Sigmoid colon (tissue), 7 donors: ENCODE measurements around the gene KCTD19. TPM values are rescaled to one million over a fixed set of nuclear protein-coding genes. Genes with fewer than 3 reads are reported as not detected.
A peak's percentile ranks its signal among the peaks of the same experiment; 100 is the strongest.

Source experiments
- DNase-seq: peaks from one replicate; pipeline ENCODE4 v3.0.0-alpha.2; 2019
- H3K27ac ChIP-seq, 4 donors: fragments of 200-600 bp; sonication (generic); one replicate each; pipeline ENCODE4 v1.5.1; 2016 to 2019; ENCODE audit warnings: mild to moderate bottlenecking in 1 of 4
- H3K27me3 ChIP-seq, 3 donors: fragments of 200-600 bp; sonication (generic); one replicate each; pipeline ENCODE4 v1.5.1; 2019; ENCODE audit warnings: mild to moderate bottlenecking in 1 of 3
- H3K36me3 ChIP-seq, 4 donors: fragments of 200-600 bp; sonication (generic); one replicate each; pipeline ENCODE4 v1.5.1; 2016 to 2019
- H3K4me1 ChIP-seq, 4 donors: fragments of 200-600 bp; sonication (generic); one replicate each; pipeline ENCODE4 v1.5.1; 2017 to 2019
- H3K4me3 ChIP-seq, 4 donors: fragments of 200-600 bp; sonication (generic); one replicate each; pipeline ENCODE4 v1.5.1; 2017 to 2019; ENCODE audit warnings: mild to moderate bottlenecking in 2 of 4, moderate library complexity in 1 of 4
- H3K9me3 ChIP-seq, 4 donors: fragments of 200-600 bp in 3 of 4; sonication (generic) in 3 of 4; one replicate each; pipeline versions ENCODE4 v1.5.1 to v1.6.1; 2013 to 2019
- CTCF ChIP-seq, 4 experiments: fragments of 450-650 bp in 3 of 4; fragments of 200-600 bp in 1 of 4; IDR thresholded peaks; one replicate each; pipeline ENCODE4 v1.5.1; 2016 to 2019; ENCODE audit warnings: antibody characterized with exemption in 4 of 4, mild to moderate bottlenecking in 3 of 4, moderate library complexity in 2 of 4
- EP300 ChIP-seq, 4 donors: sonication (generic); formaldehyde crosslinking; IDR thresholded peaks; one replicate each; pipeline ENCODE4 v1.6.1; 2017; ENCODE audit warnings: antibody characterized with exemption in 4 of 4
- POLR2A ChIP-seq, 2 donors: fragments of 450-650 bp; IDR thresholded peaks; one replicate each; pipeline ENCODE4 v1.6.1; 2016; ENCODE audit warnings: antibody characterized with exemption in 2 of 2, mild to moderate bottlenecking in 2 of 2, moderate library complexity in 2 of 2
- POLR2AphosphoS5 ChIP-seq, 4 donors: sonication (generic); formaldehyde crosslinking; IDR thresholded peaks; one replicate each; pipeline ENCODE4 v1.6.1; 2017; ENCODE audit warnings: antibody characterized with exemption in 4 of 4
- WGBS, 2 donors: extraction: QIAGEN DNeasy Blood & Tissue Kit; methylation state at CpG; one replicate each; pipeline ENCODE4 v1.1.7; 2013; 5-methylcytosine and 5-hydroxymethylcytosine counted together
- intact Hi-C: fragments of 100-400 bp; cut with DNase I; formaldehyde crosslinking; loops from one replicate; pipeline ENCODE4 v1.15.1; 2023
- polyA plus RNA-seq, 3 donors: library from polyadenylated mRNA; stranded (reverse); fragments of 200-250 nt; gene quantifications; one replicate each; pipeline ENCODE4 v1.2.3, GENCODE V29; 2013
- total RNA-seq, 4 donors: library from RNA; depleted of rRNA; stranded (reverse); fragments of >200 nt; gene quantifications; one replicate each; pipeline ENCODE4 v1.1.0, GENCODE V29; 2016
- donor health status: healthy with polysubstance abuse.
- donor health status: Bipolar disorder and iron deficiency.
- donor health status: healthy.

Gene KCTD19
- total and polyA plus RNA-seq, 7 donors, result under 0.01 to 0.04 TPM; not detected in 5

GRCh38 chr16:67281536-67282446 lies 44.8 kb downstream of the KCTD19 start:
- Histone ChIP-seq H3K27ac (no peak overlapping the region), H3K27me3 (peaks cover 0 to 5% (median 5%) of the 10 kb centered on the region in 3 donors), H3K36me3 (no peaks in the 10 kb centered on the region), H3K9me3 (no peaks in the 10 kb centered on the region), H3K4me3 (no peak overlapping the region), H3K4me1 (peaks cover 0 to 31% (median 12%) of the 10 kb centered on the region in 4 donors)
- no peak for DNase-seq
- TF ChIP-seq POLR2A (IDR thresholded peaks at IDR 0.05) (no peak), EP300 (IDR thresholded peaks at IDR 0.05) (no peak), POLR2AphosphoS5 (IDR thresholded peaks at IDR 0.05) (no peak), CTCF (IDR thresholded peaks at IDR 0.05) (no peak)
- 92 to 95% methylated on average over 14 of the region's 14 CpGs for WGBS, 2 donors
- intact Hi-C loops, result no loop called here

- H3K36me3 ChIP-seq, result no peaks in the 10 kb centered on the region
- TF ChIP-seq POLR2A (IDR thresholded peaks at IDR 0.05) (no peak), POLR2AphosphoS5 (IDR thresholded peaks at IDR 0.05) (no peak), EP300 (IDR thresholded peaks at IDR 0.05) (no peak), CTCF (IDR thresholded peaks at IDR 0.05) (no peak)
- no peak overlapping the region for H3K27ac ChIP-seq
- intact Hi-C loops, result no loop called here
- H3K4me3 ChIP-seq, result no peak overlapping the region
- peaks cover 0 to 5% (median 5%) of the 10 kb centered on the region in 3 donors for H3K27me3 ChIP-seq
- H3K9me3 ChIP-seq, result no peaks in the 10 kb centered on the region
- H3K4me1 ChIP-seq, result peaks cover 0 to 31% (median 12%) of the 10 kb centered on the region in 4 donors
- DNase-seq, result no peak
- 93 to 95% methylated on average over 15 of the region's 15 CpGs for WGBS, 2 donors
Observed at GRCh38 chr16:67280090-67281015, 46.2 kb downstream of the KCTD19 start.

- H3K27ac ChIP-seq, result peak within 1 kb of the TSS; percentile 25 to 70 (median 50)
- TF ChIP-seq CTCF (IDR thresholded peaks at IDR 0.05), result peak in 2 of 4 experiments; percentile 16 to 64
- no peak for TF ChIP-seq POLR2AphosphoS5 (IDR thresholded peaks at IDR 0.05)
- TF ChIP-seq POLR2A (IDR thresholded peaks at IDR 0.05), result no peak
- no peak for TF ChIP-seq EP300 (IDR thresholded peaks at IDR 0.05)
- 24 to 29% methylated on average over 83 of the region's 83 CpGs for WGBS, 2 donors
- H3K4me1 ChIP-seq, result peaks cover 0 to 31% (median 12%) of the 10 kb centered on the region in 4 donors
- DNase-seq, result peak; percentile 83
- no peaks in the 10 kb centered on the region for H3K36me3 ChIP-seq
- H3K27me3 ChIP-seq, result peaks cover 0 to 5% (median 5%) of the 10 kb centered on the region in 3 donors
- H3K9me3 ChIP-seq, result no peaks in the 10 kb centered on the region
- intact Hi-C loops, result loop anchor here (5.0 kb wide), 1 partner anchor 118 kb away; no protein-coding TSS in a partner anchor
- peak within 1 kb of the TSS; percentile 36 to 67 (median 50) for H3K4me3 ChIP-seq
Observed at GRCh38 chr16:67279296-67280089, 47.0 kb downstream of the KCTD19 start, which contains the start of gene PLEKHG4. PLEKHG4 (plus strand) TSS chr16:67279532; CDS start chr16:67280045, 513 bp downstream.

- Histone ChIP-seq H3K27ac (peak overlapping the region; percentile 25 to 70 (median 50)), H3K4me1 (peaks cover 0 to 31% (median 12%) of the 10 kb centered on the region in 4 donors), H3K9me3 (no peaks in the 10 kb centered on the region), H3K36me3 (no peaks in the 10 kb centered on the region), H3K27me3 (peaks cover 0 to 5% (median 5%) of the 10 kb centered on the region in 3 donors), H3K4me3 (peak overlapping the region; percentile 36 to 67 (median 50))
- intact Hi-C loops, result loop anchor here (5.0 kb wide), 1 partner anchor 118 kb away; no protein-coding TSS in a partner anchor
- WGBS, 2 donors, result 1 to 2% methylated on average over 42 of the region's 42 CpGs
- no peak for DNase-seq
- TF ChIP-seq POLR2A (IDR thresholded peaks at IDR 0.05) (no peak), CTCF (IDR thresholded peaks at IDR 0.05) (no peak), EP300 (IDR thresholded peaks at IDR 0.05) (no peak), POLR2AphosphoS5 (IDR thresholded peaks at IDR 0.05) (no peak)
Observed at GRCh38 chr16:67278773-67279295, 47.7 kb downstream of the KCTD19 start.
